HG02623 (cell line): Measurements from ENCODE around the gene OR4D2.
A peak's percentile ranks its signal among the peaks of the same experiment; 100 is the strongest.

ENCODE experiments used
- ATAC-seq: cut with Tn5 transposase; IDR thresholded peaks from one replicate; pipeline ENCODE4 v1.9.1; 2021; ENCODE audit warnings: moderate library complexity; ENCODE audit not compliant: unreplicated experiment

The OR4D2 gene

GRCh38 chr17:58207451-58207850 is 40.7 kb downstream of the OR4D2 start:
- no peak for ATAC-seq

GRCh38 chr17:58208344-58208743 is 41.6 kb downstream of the OR4D2 start:
- no peak for ATAC-seq

- no peak for ATAC-seq
Observed at GRCh38 chr17:58210922-58211321, 44.1 kb downstream of the OR4D2 start.

GRCh38 chr17:58215685-58216084 is 48.9 kb downstream of the OR4D2 start:
- no peak for ATAC-seq

GRCh38 chr17:58217766-58218165 is 51.0 kb downstream of the OR4D2 start:
- no peak for ATAC-seq

GRCh38 chr17:58219007-58219788 is 52.4 kb downstream of the OR4D2 start, which contains the start of gene MKS1:
Gene MKS1, minus strand, starts transcription at chr17:58219255. Its CDS starts 25 bp downstream, at chr17:58219230.
- peak; percentile 97 for ATAC-seq

GRCh38 chr17:58219789-58220183 is 53.0 kb downstream of the OR4D2 start:
- ATAC-seq = no peak
